GM12875 (cell line): ENCODE results near the gene NAPG.

Source experiments
- H3K4me3 ChIP-seq: one replicate; pipeline ENCODE4 v1.5.1; 2011; ENCODE audit warnings: low read depth, low read length, control low read depth
- CTCF ChIP-seq: IDR thresholded peaks from 2 replicates; pipeline ENCODE4 v1.5.1; 2011; ENCODE audit warnings: low read depth, mild to moderate bottlenecking, control low read depth, inconsistent platforms, low read length, moderate library complexity, borderline replicate concordance; ENCODE audit not compliant: insufficient read depth

Gene NAPG

DNA sequence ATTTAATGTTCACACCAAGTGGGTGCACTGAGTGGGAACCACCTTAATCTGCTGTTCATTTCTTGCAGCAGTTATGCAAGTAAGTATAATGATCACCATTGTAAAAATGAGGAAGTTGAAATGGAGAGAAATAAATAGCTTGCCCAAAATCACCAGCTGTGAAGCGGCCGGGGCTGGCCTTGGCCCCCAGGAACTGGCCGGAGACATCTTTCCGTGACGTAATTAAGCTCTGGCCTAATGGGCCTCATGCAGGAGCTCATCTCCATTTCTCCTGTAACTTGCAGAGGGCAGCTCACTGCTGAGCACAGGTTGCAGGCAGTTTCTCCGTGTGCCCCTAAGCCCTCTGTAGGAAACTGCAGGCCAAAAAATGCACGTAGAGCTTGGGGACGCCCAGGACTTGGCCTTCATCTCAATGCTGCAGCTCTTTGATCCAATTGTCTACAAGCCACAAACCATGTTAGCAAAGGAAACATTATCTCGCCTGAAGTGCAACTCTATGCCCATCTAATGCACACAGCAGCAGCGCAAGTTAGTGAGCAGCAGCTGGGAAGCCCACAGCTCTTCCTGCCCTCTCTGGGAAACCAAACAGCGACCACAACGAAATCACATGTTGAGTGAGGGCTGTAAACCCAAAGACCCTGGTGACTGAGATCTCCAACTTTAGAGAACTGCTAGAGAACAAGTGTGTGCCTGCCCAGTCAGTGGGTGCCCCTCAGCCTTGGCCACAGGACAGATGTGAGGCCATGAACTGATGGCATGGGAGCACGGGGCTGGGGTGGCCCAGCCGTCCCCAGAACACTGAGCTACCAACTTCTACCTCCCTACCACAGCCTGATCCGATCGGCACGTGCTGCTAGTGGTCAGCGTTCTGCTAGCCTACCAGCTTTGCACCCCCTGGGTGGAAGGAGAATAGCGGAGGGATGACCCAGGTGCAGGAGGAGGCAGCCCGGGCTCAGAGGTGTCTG is 42.6 kb upstream of the NAPG start:
- H3K4me3 ChIP-seq: no peak overlapping the region

DNA sequence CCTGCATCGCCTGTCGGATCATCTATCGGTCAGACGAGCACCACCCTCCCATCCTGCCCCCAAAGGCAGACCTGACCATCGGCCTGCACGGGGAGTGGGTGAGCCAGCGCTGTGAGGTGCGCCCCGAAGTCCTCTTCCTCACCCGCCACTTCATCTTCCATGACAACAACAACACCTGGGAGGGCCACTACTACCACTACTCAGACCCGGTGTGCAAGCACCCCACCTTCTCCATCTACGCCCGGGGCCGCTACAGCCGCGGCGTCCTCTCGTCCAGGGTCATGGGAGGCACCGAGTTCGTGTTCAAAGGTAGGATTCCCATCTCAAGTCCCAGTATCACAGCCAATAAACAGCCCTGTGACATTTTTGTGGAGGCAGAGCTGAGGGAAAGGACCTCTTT is 40.4 kb upstream of the NAPG start:
- no peak for TF ChIP-seq CTCF

More for the DNA sequence above, 42.6 kb upstream of the NAPG start:
- TF ChIP-seq CTCF: no peak

DNA sequence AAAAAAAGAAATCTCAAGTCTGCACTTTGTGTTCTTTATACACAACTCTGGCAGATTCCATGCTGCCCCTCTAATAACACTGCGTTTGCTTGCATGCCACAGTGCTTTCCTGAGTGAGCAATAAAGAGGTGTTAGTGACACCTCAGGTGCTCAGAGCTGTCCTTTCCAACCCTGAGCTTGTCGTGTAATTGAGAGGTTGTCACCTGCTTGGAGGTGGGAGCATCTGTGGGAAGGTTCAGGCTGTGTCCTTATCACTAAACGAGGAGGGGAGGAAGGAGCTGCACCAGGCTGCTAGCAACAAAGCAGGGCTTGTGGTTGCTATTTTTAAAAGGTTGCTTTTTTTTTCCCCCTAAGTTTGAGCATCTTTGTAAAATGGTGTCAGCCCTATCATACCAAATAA is 39.5 kb upstream of the NAPG start:
- H3K4me3 ChIP-seq: no peak overlapping the region
- TF ChIP-seq CTCF: no peak

More for the DNA sequence above, 40.4 kb upstream of the NAPG start:
- no peak overlapping the region for H3K4me3 ChIP-seq

GRCh38 chr18:10487154-10487553 is 38.7 kb upstream of the NAPG start:
- H3K4me3 ChIP-seq: no peak overlapping the region
- TF ChIP-seq CTCF: no peak

DNA sequence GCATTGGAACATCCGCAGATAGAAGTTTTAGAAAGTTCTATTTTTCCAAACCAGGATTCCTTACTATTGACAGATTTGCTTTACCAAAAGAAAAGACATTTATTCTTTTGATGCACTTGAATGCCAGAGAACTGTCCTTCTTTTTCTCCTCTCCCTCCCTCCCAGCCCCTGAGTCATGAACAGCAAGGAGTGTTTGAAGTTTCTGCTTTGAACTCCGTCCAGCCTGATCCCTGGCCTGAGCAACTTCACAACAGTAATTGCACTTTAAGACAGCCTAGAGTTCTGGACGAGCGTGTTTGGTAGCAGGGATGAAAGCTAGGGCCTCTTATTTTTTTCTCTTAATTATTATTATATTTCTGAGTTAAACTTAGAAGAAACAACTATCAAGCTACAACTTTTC is 37.8 kb upstream of the NAPG start:
- H3K4me3 ChIP-seq: no peak overlapping the region
- no peak for TF ChIP-seq CTCF

- TF ChIP-seq CTCF: peak; percentile 69
- H3K4me3 ChIP-seq: no peak overlapping the region
Measured at GRCh38 chr18:10490401-10491165, 35.2 kb upstream of the NAPG start.
